ENCODE measurements around the gene NELFB.

NELFB gene

GRCh38 chr9:137254624-137255447 lies at the start of gene NELFB:
NELFB (plus strand) TSS chr9:137255327.
- DNase-seq = peak; percentile 95

GRCh38 chr9:137206602-137207001 lies 48.5 kb upstream of the NELFB start:
- no peak for DNase-seq

- no peak for DNase-seq
Observed at GRCh38 chr9:137211532-137211931, 43.6 kb upstream of the NELFB start.

GRCh38 chr9:137212520-137212919 lies 42.6 kb upstream of the NELFB start:
- DNase-seq = no peak

GRCh38 chr9:137213160-137214060 lies 41.7 kb upstream of the NELFB start:
- no peak for DNase-seq

GRCh38 chr9:137214620-137215019 lies 40.5 kb upstream of the NELFB start:
- no peak for DNase-seq

- no peak for DNase-seq
Observed at GRCh38 chr9:137215196-137215986, 39.7 kb upstream of the NELFB start.

- no peak for DNase-seq
Observed at GRCh38 chr9:137216188-137216965, 38.8 kb upstream of the NELFB start.

GRCh38 chr9:137217276-137218211 lies 37.6 kb upstream of the NELFB start:
- DNase-seq = no peak

GRCh38 chr9:137218212-137218753 lies 36.8 kb upstream of the NELFB start:
- no peak for DNase-seq

- no peak for DNase-seq
Observed at GRCh38 chr9:137218754-137219271, 36.3 kb upstream of the NELFB start.

- no peak for DNase-seq
Observed at GRCh38 chr9:137219757-137220316, 35.3 kb upstream of the NELFB start.

GRCh38 chr9:137220317-137221094 lies 34.6 kb upstream of the NELFB start:
- DNase-seq = no peak

GRCh38 chr9:137221095-137221505 lies 34.0 kb upstream of the NELFB start:
- no peak for DNase-seq

- no peak for DNase-seq
Observed at GRCh38 chr9:137221506-137222111, 33.5 kb upstream of the NELFB start.

GRCh38 chr9:137222190-137223077 lies 32.7 kb upstream of the NELFB start, which contains the start of gene RNF208:
RNF208 (minus strand) TSS chr9:137222240; CDS start chr9:137221212, 1,028 bp downstream.
- DNase-seq = no peak

Data from CD4-positive, alpha-beta T cell treated with Interleukin-21 for 1 hour (primary cell).